Muscle of leg (tissue), 11 donors: Measurements from ENCODE around the gene KRT2. TPM values are rescaled to one million over a fixed set of nuclear protein-coding genes. Genes with fewer than 3 reads are reported as not detected.
A peak's percentile ranks its signal among the peaks of the same experiment; 100 is the strongest.

Source experiments
- DNase-seq: peaks from one replicate; pipeline ENCODE4 v3.0.0; 2013
- H3K27ac ChIP-seq: one replicate; pipeline ENCODE4 v1.5.1; 2013; ENCODE audit warnings: mild to moderate bottlenecking, low read length, control low read depth
- H3K27me3 ChIP-seq: one replicate; pipeline ENCODE4 v1.6.1; 2013; ENCODE audit warnings: low read length; ENCODE audit not compliant: control insufficient read depth, insufficient read depth
- H3K36me3 ChIP-seq: one replicate; pipeline ENCODE4 v1.6.1; 2013; ENCODE audit warnings: low read length; ENCODE audit not compliant: control insufficient read depth, insufficient read depth
- H3K4me1 ChIP-seq: one replicate; pipeline ENCODE4 v1.6.1; 2013; ENCODE audit warnings: low read length; ENCODE audit not compliant: control insufficient read depth, insufficient read depth
- H3K4me3 ChIP-seq: one replicate; pipeline ENCODE4 v1.5.1; 2013; ENCODE audit warnings: low read length, control low read depth
- H3K9me3 ChIP-seq: replicated peaks from 2 replicates; pipeline ENCODE4 v1.6.1; 2013; ENCODE audit warnings: low read depth, low read length; ENCODE audit not compliant: control insufficient read depth
- WGBS: methylation state at CpG from one replicate; pipeline ENCODE4 v1.1.5; 2013; ENCODE audit warnings: missing lambda C conversion rate; ENCODE audit not compliant: insufficient coverage; 5-methylcytosine and 5-hydroxymethylcytosine counted together
- polyA plus RNA-seq, 8 donors: library from polyadenylated mRNA; unstranded; fragments of 120-200 nt; gene quantifications; one replicate each; pipeline versions ENCODE4 v1.2.1 to v1.2.3, GENCODE V29; 2013; ENCODE audit warnings: inconsistent platforms in 1 of 8, low replicate concordance in 1 of 8; ENCODE audit not compliant: insufficient read length in 8 of 8, insufficient read depth in 1 of 8
- total RNA-seq: library from RNA; stranded (reverse); fragments of 120-200 nt; gene quantifications from one replicate; pipeline ENCODE4 v1.2.4, GENCODE V29; 2013

The KRT2 gene
- total and polyA plus RNA-seq, 9 donors: 0.11 to 0.18 TPM; not detected in 7

GRCh38 chr12:52645982-52646381 lies 6.0 kb downstream of the KRT2 start:
- no peaks in the 10 kb centered on the region for H3K36me3 ChIP-seq
- H3K27me3 ChIP-seq: peaks cover 22% of the 10 kb centered on the region
- no peaks in the 10 kb centered on the region for H3K9me3 ChIP-seq
- no peak overlapping the region for H3K27ac ChIP-seq
- H3K4me1 ChIP-seq: peaks cover 7% of the 10 kb centered on the region
- 40% methylated on average over 1 of the region's 4 CpGs for WGBS
- DNase-seq: no peak
- H3K4me3 ChIP-seq: no peak overlapping the region

GRCh38 chr12:52645120-52645761 lies 6.8 kb downstream of the KRT2 start:
- no peak overlapping the region for H3K4me3 ChIP-seq
- H3K27ac ChIP-seq: no peak overlapping the region
- no peaks in the 10 kb centered on the region for H3K36me3 ChIP-seq
- DNase-seq: no peak
- H3K27me3 ChIP-seq: peaks cover 16% of the 10 kb centered on the region
- H3K9me3 ChIP-seq: no peaks in the 10 kb centered on the region
- WGBS: 82% methylated on average over 7 of the region's 7 CpGs
- H3K4me1 ChIP-seq: peaks cover 2% of the 10 kb centered on the region

GRCh38 chr12:52644078-52644415 lies 8.0 kb downstream of the KRT2 start:
- Histone ChIP-seq H3K4me3 (no peak overlapping the region), H3K4me1 (no peaks in the 10 kb centered on the region), H3K27ac (no peak overlapping the region), H3K27me3 (peaks cover 15% of the 10 kb centered on the region), H3K9me3 (no peaks in the 10 kb centered on the region), H3K36me3 (no peaks in the 10 kb centered on the region)
- 78% methylated on average over 4 of the region's 6 CpGs for whole genome bisulfite sequencing
- no peak for DNase-seq

DNA sequence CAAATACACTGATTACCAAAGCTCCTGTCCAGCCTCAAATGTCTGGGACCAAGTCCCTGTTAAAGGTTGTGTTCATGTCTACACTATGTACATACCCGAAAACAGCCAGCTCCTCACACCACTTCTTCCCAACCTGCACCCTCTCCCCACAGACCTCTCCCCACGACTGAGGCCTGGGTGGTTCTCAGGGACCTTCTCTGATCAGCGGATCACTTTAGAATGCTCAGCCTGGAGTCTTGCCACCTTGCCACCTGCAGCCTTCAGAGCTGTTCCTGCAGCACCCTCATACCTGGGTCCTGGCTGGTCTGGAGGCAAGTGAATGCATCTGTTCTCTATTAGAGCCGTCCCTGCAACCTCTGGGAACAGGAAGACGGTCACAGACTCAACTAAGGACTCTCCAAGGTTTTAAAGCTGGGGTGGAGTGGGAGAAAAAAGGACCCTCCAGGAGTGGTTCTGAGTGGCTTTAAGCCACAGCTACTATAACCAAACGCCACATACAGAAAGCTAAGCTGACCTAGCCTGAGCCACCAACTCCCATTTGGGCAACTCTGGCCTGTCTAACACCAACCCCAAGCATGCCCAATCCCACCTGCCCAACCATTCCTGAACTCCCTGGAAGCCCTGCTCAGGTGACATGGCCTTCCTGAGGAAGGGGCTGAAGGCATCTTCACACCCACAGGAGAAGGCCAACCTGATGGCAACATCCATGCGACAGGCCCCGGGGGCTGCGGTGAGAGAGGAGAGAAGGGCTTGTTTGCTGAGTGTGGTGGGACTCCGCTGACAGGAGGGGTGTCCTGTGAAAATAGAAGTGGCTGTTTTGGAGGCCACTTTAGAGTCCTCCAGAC lies 8.6 kb downstream of the KRT2 start:
- peaks cover 15% of the 10 kb centered on the region for H3K27me3 ChIP-seq
- WGBS: 62% methylated on average over 4 of the region's 10 CpGs
- no peaks in the 10 kb centered on the region for H3K4me1 ChIP-seq

DNA sequence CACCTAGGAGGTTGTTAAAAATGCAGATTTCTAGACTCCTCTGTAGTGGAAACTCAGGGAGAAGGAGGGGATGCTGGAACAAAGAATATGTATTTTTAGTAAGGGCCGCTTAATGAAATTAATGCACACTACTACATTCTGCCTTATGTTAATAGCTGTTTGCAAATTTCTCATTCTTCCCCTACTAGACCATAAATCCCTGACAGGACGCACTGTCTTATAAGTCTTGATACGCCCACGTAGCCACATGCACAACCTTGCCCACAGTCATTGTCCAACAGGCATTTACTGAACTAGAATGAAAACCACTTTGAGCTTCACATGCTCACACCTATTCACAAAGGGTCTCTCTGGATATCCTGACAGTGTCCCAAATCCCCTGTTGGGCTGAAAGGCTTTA lies 10.5 kb downstream of the KRT2 start:
- WGBS: 83% methylated on average over 3 of the region's 4 CpGs
- H3K27ac ChIP-seq: no peak overlapping the region
- H3K4me1 ChIP-seq: no peaks in the 10 kb centered on the region
- H3K9me3 ChIP-seq: no peaks in the 10 kb centered on the region
- H3K4me3 ChIP-seq: no peak overlapping the region
- peaks cover 15% of the 10 kb centered on the region for H3K27me3 ChIP-seq
- H3K36me3 ChIP-seq: no peaks in the 10 kb centered on the region
- no peak for DNase-seq

More for the DNA sequence above, 8.6 kb downstream of the KRT2 start:
- H3K27ac ChIP-seq: no peak overlapping the region
- H3K36me3 ChIP-seq: no peaks in the 10 kb centered on the region
- DNase-seq: no peak
- H3K4me3 ChIP-seq: no peak overlapping the region
- no peaks in the 10 kb centered on the region for H3K9me3 ChIP-seq

- H3K27ac ChIP-seq: no peak overlapping the region
- H3K4me1 ChIP-seq: no peaks in the 10 kb centered on the region
- DNase-seq: no peak
- H3K36me3 ChIP-seq: no peaks in the 10 kb centered on the region
- WGBS: 35% methylated on average over 3 of the region's 4 CpGs
- peaks cover 6% of the 10 kb centered on the region for H3K27me3 ChIP-seq
- no peak overlapping the region for H3K4me3 ChIP-seq
- H3K9me3 ChIP-seq: no peaks in the 10 kb centered on the region
These were observed 14.7 kb downstream of the KRT2 start for GRCh38 chr12:52637299-52637698.

- H3K27ac ChIP-seq: no peak overlapping the region
- H3K4me1 ChIP-seq: no peaks in the 10 kb centered on the region
- DNase-seq: no peak
- 83% methylated on average over 1 of the region's 5 CpGs for WGBS
- H3K27me3 ChIP-seq: peaks cover 4% of the 10 kb centered on the region
- no peaks in the 10 kb centered on the region for H3K36me3 ChIP-seq
- H3K4me3 ChIP-seq: no peak overlapping the region
- no peaks in the 10 kb centered on the region for H3K9me3 ChIP-seq
These were observed 15.3 kb downstream of the KRT2 start for GRCh38 chr12:52636592-52637258.

- Histone ChIP-seq H3K4me1 (no peaks in the 10 kb centered on the region), H3K4me3 (no peak overlapping the region), H3K27me3 (peaks cover 2% of the 10 kb centered on the region), H3K36me3 (no peaks in the 10 kb centered on the region), H3K9me3 (no peaks in the 10 kb centered on the region), H3K27ac (no peak overlapping the region)
- 8% methylated on average over 2 of the region's 6 CpGs for WGBS
- DNase-seq: no peak
These were observed 15.8 kb downstream of the KRT2 start for GRCh38 chr12:52636189-52636588.

- no peak overlapping the region for H3K4me3 ChIP-seq
- peaks cover 4% of the 10 kb centered on the region for H3K27me3 ChIP-seq
- no peak overlapping the region for H3K27ac ChIP-seq
- WGBS: 60% methylated on average over 6 of the region's 7 CpGs
- no peaks in the 10 kb centered on the region for H3K4me1 ChIP-seq
- H3K9me3 ChIP-seq: no peaks in the 10 kb centered on the region
- DNase-seq: peak; percentile 74
- H3K36me3 ChIP-seq: no peaks in the 10 kb centered on the region
These were observed 17.6 kb downstream of the KRT2 start for GRCh38 chr12:52634266-52635056.

DNA sequence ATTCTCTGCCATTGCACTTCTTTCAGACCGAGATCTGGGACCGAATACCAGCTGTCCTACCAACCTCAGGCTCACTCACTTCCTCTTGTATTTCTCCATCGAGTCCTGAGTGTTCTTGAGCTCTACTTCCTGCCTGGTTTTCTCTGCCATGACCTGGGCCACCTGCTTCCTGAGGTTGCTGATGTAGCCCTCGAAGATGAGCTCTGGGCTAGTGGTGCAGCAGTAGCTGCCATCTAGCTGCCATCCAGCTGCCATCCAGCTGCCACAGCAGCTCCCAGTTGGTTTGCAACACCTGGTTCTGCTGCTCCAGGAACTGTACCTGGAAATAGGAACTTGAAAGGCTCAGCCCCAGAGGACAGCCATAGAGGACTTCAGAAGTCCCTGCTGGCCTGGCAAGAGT lies 18.6 kb downstream of the KRT2 start:
- Histone ChIP-seq H3K36me3 (no peaks in the 10 kb centered on the region), H3K4me3 (no peak overlapping the region), H3K27me3 (peaks cover 7% of the 10 kb centered on the region), H3K4me1 (no peaks in the 10 kb centered on the region), H3K9me3 (no peaks in the 10 kb centered on the region), H3K27ac (no peak overlapping the region)
- no peak for DNase-seq
- WGBS: 63% methylated on average over 4 of the region's 4 CpGs
